Kidney epithelial cell (primary cell): ENCODE results near the gene IMPA2. TPM values are rescaled to one million over a fixed set of nuclear protein-coding genes. Genes with fewer than 3 reads are reported as not detected.

Experiments used
- DNase-seq: peaks from one replicate; pipeline ENCODE4 v3.0.0-alpha.2; 2010; ENCODE audit warnings: low read depth
- H3K27me3 ChIP-seq: 2 replicates; pipeline ENCODE4 v1.6.0; 2011; ENCODE audit warnings: low read length; ENCODE audit not compliant: control insufficient read depth, insufficient read depth
- H3K36me3 ChIP-seq: 2 replicates; pipeline ENCODE4 v1.5.1; 2011; ENCODE audit warnings: low read length; ENCODE audit not compliant: control insufficient read depth, insufficient read depth
- H3K4me3 ChIP-seq: 2 replicates; pipeline ENCODE4 v1.5.1; 2011; ENCODE audit warnings: low read depth, mild to moderate bottlenecking, control low read depth, low read length
- CTCF ChIP-seq: IDR thresholded peaks from 2 replicates; pipeline ENCODE4 v1.5.1; 2011; ENCODE audit warnings: mild to moderate bottlenecking, moderate library complexity, low read length, control low read depth, inconsistent platforms; ENCODE audit not compliant: insufficient read depth, poor library complexity, severe bottlenecking
- total RNA-seq: library from RNA; depleted of rRNA; stranded (reverse); fragments of >200 nt; gene quantifications from 2 replicates; pipeline ENCODE4 v1.2.3, GENCODE V29; 2015

Gene IMPA2
- total RNA-seq, 1 donor from 2014 or later, result 24.9 TPM

GRCh38 chr18:12021596-12021995 lies 40.3 kb downstream of the IMPA2 start:
- H3K4me3 ChIP-seq, result no peak overlapping the region
- no peaks in the 10 kb centered on the region for H3K27me3 ChIP-seq
- DNase-seq, result no peak
- peaks cover 3% of the 10 kb centered on the region for H3K36me3 ChIP-seq
- TF ChIP-seq CTCF, result no peak

DNA sequence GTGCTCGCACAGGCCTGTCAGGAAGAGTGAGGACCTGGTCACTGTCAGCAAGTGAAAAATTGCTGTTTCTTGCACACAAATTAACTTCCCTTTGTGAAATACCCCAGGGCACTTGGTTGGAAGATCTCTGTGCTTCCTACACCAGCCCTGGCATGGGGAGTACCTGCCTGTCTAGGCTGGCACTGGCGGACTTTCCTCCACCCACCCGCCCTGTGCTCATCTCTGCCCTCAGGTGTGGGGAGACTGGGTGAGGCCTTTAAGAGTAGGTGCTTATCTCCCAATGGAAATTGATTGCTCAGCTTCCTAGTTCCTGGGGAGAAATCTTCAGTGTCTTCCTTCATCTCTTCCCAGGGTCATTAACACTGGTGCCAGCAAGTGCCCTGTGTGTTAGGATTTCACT lies 42.1 kb downstream of the IMPA2 start:
- no peak for DNase-seq
- H3K36me3 ChIP-seq, result peaks cover 3% of the 10 kb centered on the region
- TF ChIP-seq CTCF, result no peak
- no peaks in the 10 kb centered on the region for H3K27me3 ChIP-seq
- no peak overlapping the region for H3K4me3 ChIP-seq

GRCh38 chr18:12026562-12026961 lies 45.3 kb downstream of the IMPA2 start:
- H3K36me3 ChIP-seq, result peaks cover 3% of the 10 kb centered on the region
- no peaks in the 10 kb centered on the region for H3K27me3 ChIP-seq
- TF ChIP-seq CTCF, result no peak
- DNase-seq, result no peak
- no peak overlapping the region for H3K4me3 ChIP-seq

DNA sequence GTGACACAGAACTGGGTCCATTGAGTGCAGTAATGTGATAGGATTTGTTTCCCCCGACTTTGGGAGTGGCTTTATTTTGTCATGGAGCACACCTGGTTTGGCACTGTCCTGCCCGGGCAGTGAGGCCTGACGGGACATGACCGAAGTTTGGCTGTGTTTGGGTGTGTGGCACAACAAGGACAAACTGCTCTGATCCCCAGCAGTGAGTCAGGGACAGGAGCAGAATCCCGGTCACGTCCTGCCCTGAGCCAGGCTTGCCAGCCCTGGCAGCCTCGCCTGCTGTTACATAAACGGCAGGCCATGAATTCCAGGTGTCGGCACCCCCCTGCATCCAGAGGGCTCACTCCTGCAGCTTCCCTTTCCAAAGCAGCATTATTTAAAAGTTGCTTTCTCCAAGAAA lies 45.7 kb downstream of the IMPA2 start:
- Histone ChIP-seq H3K36me3 (peaks cover 3% of the 10 kb centered on the region), H3K27me3 (no peaks in the 10 kb centered on the region), H3K4me3 (no peak overlapping the region)
- no peak for DNase-seq
- TF ChIP-seq CTCF, result no peak

- H3K36me3 ChIP-seq, result peaks cover 3% of the 10 kb centered on the region
- TF ChIP-seq CTCF, result no peak
- no peak overlapping the region for H3K4me3 ChIP-seq
- no peaks in the 10 kb centered on the region for H3K27me3 ChIP-seq
- no peak for DNase-seq
These were observed 46.2 kb downstream of the IMPA2 start for GRCh38 chr18:12027480-12027879.

- H3K4me3 ChIP-seq, result no peak overlapping the region
- H3K36me3 ChIP-seq, result peaks cover 2% of the 10 kb centered on the region
- TF ChIP-seq CTCF, result no peak
- no peaks in the 10 kb centered on the region for H3K27me3 ChIP-seq
- DNase-seq, result no peak
These were observed 46.8 kb downstream of the IMPA2 start for GRCh38 chr18:12028040-12028628.
